GM04504 (cell line): ENCODE data around the gene DLG4.

Experiments used
- DNase-seq: peaks from one replicate; pipeline ENCODE4 v3.0.0-alpha.2; 2012; ENCODE audit warnings: low read depth

The DLG4 gene

GRCh38 chr17:7229504-7229903 is 9.9 kb upstream of the DLG4 start:
- no peak for DNase-seq

GRCh38 chr17:7228920-7229319 is 9.3 kb upstream of the DLG4 start:
- no peak for DNase-seq

GRCh38 chr17:7226721-7227710 is 7.4 kb upstream of the DLG4 start:
- DNase-seq = no peak

- DNase-seq = no peak
These were observed 6.2 kb upstream of the DLG4 start for GRCh38 chr17:7225711-7226331.

GRCh38 chr17:7224661-7225111 is 5.0 kb upstream of the DLG4 start:
- no peak for DNase-seq

GRCh38 chr17:7224110-7224509 is 4.5 kb upstream of the DLG4 start:
- DNase-seq = no peak

GRCh38 chr17:7223375-7223774 is 3.7 kb upstream of the DLG4 start:
- no peak for DNase-seq

- no peak for DNase-seq
These were observed 3.3 kb upstream of the DLG4 start for GRCh38 chr17:7222972-7223292.

- no peak for DNase-seq
These were observed 2.7 kb upstream of the DLG4 start for GRCh38 chr17:7222093-7222971.

- DNase-seq = no peak
These were observed 1.8 kb upstream of the DLG4 start for GRCh38 chr17:7221278-7222092.

GRCh38 chr17:7220593-7221277 is 1.1 kb upstream of the DLG4 start:
- no peak for DNase-seq

- no peak for DNase-seq
These were observed 316 bp downstream of the DLG4 start for GRCh38 chr17:7219229-7219811.

- no peak for DNase-seq
These were observed 878 bp downstream of the DLG4 start for GRCh38 chr17:7218758-7219157.

GRCh38 chr17:7218166-7218565 is 1.5 kb downstream of the DLG4 start:
- DNase-seq = no peak

GRCh38 chr17:7217113-7217987 is 2.3 kb downstream of the DLG4 start:
- DNase-seq = no peak

GRCh38 chr17:7216242-7217112 is 3.2 kb downstream of the DLG4 start:
- DNase-seq = no peak

- no peak for DNase-seq
These were observed 3.9 kb downstream of the DLG4 start for GRCh38 chr17:7215652-7216180.

- DNase-seq = no peak
These were observed 4.4 kb downstream of the DLG4 start for GRCh38 chr17:7215136-7215638.
